ENCODE results near the gene IFT88.
"Not testable (repeated sequence)": the region's sequence is repeated elsewhere in the genome, so short reads cannot be mapped to it uniquely, and the experiment has no call there.

The IFT88 gene

GRCh38 chr13:20636079-20636478 lies 69.1 kb downstream of the IFT88 start:
- no peak for DNase-seq (ENCODE audit: low read depth)

DNA sequence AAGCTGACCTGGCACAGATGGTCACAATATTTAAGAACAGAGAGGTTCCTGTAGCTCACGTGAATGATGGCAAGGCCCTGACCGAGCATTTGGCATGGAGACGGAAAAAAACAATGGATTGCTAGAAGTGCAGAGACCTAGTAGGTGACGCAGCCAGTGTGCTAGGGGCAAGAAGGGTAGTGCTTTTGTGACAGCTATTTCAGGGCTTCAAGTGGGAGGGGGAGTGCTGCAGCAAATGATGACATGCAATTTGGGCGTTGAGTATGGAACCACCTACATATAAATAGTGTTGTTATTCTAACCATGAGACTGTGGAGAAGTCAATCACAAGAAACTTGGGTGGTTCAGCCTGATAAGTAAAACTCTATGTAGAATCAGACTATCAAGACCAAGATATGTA lies 70.9 kb downstream of the IFT88 start:
- no peak for DNase-seq (ENCODE audit: low read depth)

DNA sequence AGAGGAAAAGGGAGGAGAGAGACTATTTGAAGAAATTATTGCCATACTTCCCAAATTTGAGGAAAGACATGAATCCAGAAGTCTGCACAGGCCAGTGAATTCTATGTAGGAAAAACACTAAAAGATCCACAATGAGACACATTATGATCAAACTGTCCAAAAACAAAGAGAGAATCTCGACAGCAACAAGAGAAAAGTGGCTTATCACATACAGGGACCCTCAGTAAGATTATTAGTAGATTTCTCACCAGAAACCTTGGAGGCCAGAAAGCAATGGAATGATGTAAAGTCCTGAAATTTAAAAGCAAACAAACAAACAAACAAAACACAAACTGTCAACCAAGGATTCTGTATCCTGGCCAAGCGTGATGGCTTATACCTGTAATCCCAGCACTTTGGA lies 80.8 kb downstream of the IFT88 start:
- DNase-seq (ENCODE audit: low read depth) = no peak

- DNase-seq (ENCODE audit: low read depth) = no peak
Measured at GRCh38 chr13:20652946-20653345, 86.0 kb downstream of the IFT88 start.

GRCh38 chr13:20654156-20654555 lies 87.2 kb downstream of the IFT88 start:
- no peak for DNase-seq (ENCODE audit: low read depth)

GRCh38 chr13:20658451-20659040 lies 91.6 kb downstream of the IFT88 start:
- DNase-seq (ENCODE audit: low read depth) = no peak

DNA sequence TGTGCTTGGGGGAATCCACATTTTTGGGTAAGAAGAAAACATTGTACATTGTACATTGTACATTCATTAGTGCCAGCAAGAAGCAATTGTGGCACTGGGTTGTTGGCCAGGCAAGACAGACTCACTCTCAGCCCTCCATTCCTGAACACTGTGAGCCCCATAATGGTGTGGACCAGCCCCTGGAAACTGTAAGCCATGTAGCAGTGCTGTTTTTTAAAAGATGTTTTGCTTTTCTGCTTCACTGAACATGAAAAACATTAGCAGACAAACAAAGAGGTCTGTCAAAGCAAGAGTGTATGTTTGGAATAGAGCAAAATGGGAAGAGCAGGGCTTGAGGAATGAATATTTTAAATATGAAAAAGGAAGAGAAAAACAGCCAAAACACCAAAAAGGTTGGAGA lies 97.4 kb downstream of the IFT88 start:
- DNase-seq (ENCODE audit: low read depth) = no peak

- no peak for DNase-seq (ENCODE audit: low read depth)
Measured at GRCh38 chr13:20666948-20667347, 100.0 kb downstream of the IFT88 start.

DNA sequence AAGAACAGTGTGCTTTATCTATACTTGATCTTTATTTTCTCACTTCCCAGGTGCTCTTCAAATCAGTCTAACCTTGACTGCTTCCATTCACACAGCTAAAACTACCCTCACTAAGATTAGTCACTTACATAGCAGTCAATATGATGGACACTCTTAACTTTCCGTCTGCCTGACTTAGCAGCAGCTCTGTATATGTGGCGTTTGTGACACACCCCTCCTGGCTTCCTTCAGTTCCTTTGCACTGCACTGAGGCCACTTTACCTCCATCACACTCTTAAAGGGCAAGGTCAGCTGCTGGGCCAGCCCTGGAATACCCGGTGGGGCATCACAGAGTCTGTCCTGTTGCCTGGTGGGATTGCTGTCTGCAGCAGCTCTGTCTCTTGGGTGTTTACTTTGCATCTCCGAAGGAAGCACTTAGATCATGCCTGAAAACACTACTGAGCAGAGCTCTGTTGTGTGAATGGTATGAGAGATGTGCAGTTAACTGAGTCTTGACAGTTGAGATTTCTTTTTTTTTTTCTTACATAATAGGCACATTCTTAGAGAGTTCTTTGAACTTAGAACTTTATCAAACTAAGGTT lies 101.0 kb downstream of the IFT88 start:
- no peak for DNase-seq (ENCODE audit: low read depth)

GRCh38 chr13:20669162-20669561 lies 102.2 kb downstream of the IFT88 start:
- DNase-seq (ENCODE audit: low read depth) = no peak

DNA sequence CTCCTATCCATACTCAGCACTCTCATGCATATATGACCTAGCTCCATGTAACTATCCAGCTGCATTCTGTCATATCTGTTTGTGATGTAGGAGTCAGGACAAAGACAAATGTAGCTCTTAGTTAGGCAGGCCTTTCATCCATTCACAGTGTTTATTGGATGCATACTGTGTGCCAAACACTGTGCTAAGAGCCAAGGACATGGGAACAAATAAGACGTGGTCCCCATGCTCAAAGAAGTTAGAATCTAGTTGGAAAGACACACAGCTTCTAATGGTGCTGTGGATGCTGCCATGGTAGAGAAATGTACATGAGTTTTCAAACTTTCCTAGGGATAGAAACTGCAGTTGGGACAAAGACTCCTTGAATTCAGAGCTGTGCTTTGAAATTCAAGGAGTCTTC lies 104.8 kb downstream of the IFT88 start:
- DNase-seq (ENCODE audit: low read depth) = no peak

GRCh38 chr13:20672772-20673171 lies 105.8 kb downstream of the IFT88 start:
- DNase-seq (ENCODE audit: low read depth) = no peak

DNA sequence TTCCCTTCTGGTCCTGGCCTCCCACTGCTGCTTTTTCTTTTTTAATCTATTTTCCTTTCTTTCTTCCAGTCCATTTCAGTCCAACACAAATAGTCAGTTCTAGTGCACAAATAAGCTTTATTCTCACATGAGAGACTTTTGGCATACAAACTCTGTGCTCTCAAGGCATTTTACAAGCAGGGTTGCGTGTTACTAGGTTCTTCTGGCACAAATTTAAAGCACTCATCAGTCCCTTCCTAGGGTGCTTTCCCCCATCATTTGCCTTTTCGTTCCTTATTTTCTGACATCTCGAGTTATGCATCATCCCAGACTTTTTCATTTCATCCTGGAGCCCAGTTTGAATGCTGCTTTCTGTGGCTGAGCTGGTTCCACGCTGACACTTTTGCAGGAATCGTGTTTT lies 106.8 kb downstream of the IFT88 start:
- DNase-seq (ENCODE audit: low read depth) = no peak

- no peak for DNase-seq (ENCODE audit: low read depth)
Measured at GRCh38 chr13:20676213-20676612, 109.3 kb downstream of the IFT88 start.

- not testable (repeated sequence) for DNase-seq (ENCODE audit: low read depth)
Measured at GRCh38 chr13:20678606-20679005, 111.6 kb downstream of the IFT88 start.

DNA sequence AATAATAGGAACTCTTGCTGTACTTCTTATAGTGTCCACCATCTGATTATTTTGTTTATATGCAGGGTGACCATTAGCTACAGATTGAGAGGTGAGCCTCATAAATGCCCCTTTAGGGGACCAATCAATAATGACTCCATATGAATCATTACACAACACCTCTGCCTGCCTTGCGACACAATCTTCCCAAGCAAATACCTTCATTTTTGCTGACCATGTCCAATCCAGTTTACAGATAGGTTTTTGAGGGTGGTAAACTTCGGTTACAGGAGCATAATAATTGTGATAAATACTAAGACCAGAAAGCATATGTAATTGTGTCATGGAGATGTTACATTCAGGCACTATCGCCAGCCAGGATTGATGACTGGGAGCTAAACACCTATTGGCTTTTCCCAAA lies 112.9 kb downstream of the IFT88 start:
- DNase-seq (ENCODE audit: low read depth) = no peak

GRCh38 chr13:20680416-20681080 lies 113.6 kb downstream of the IFT88 start:
- no peak for DNase-seq (ENCODE audit: low read depth)

- not testable (repeated sequence) for DNase-seq (ENCODE audit: low read depth)
Measured at GRCh38 chr13:20681481-20681880, 114.5 kb downstream of the IFT88 start.

- no peak for DNase-seq (ENCODE audit: low read depth)
Measured at GRCh38 chr13:20682061-20682460, 115.1 kb downstream of the IFT88 start.

DNA sequence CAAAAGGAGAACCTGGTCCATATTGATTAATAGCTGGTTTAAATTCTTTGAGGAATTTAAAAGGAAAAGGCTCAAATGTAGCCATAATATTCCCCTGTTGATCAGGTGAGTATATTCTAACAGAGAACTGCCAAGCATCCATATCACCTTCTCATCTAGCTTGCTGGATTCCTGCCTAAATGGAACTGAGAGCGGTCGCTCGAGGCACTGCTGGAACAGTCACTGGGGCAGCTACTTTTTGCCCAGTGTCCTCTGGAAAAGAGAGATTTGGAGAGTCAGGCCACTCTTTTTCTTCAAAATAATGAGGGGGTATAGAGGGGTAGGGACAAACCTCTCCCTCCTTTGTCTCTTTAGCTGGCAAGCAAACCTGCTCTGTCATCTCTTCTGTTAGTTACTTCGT lies 117.1 kb downstream of the IFT88 start:
- DNase-seq (ENCODE audit: low read depth) = no peak

GRCh38 chr13:20684546-20684945 lies 117.6 kb downstream of the IFT88 start:
- DNase-seq (ENCODE audit: low read depth) = no peak

- no peak for DNase-seq (ENCODE audit: low read depth)
Measured at GRCh38 chr13:20685092-20685491, 118.1 kb downstream of the IFT88 start.

DNA sequence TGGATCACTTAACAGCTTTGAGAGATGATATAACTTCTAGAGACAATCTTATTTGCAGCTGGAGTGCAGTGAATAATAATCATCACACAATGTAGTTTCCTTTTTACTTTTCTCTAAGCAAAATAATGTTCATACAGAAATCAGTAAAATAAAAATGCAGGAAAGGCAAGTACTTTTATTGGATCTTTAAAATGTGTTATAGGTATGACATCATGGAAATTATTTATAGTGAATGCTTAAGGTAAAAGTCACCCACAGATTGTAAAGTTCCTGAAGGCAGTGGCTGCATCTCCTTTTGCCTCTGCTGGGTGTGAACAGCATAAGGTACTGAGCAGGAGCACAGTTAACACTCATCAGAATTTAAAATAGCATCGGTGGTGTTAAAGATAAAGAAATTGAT lies 119.2 kb downstream of the IFT88 start:
- no peak for DNase-seq (ENCODE audit: low read depth)
